Endothelial cell of umbilical vein (primary cell): ENCODE measurements around the gene SEMG1. TPM values are rescaled to one million over a fixed set of nuclear protein-coding genes. Genes with fewer than 3 reads are reported as not detected.

Experiments used
- BruUV-seq: library from RNA; stranded (reverse); fragments of 400-500 nt; replicated peaks from 2 replicates; lab custom pipeline; 2021; lab: Mats Ljungman, UMichigan
- CTCF ChIA-PET: fragments of 300-600, 350-600 bp; sonication (Branson Sonifier 250); formaldehyde crosslinking; loops from one replicate; lab custom pipeline; 2021; ENCODE audit warnings: antibody characterized with exemption, inconsistent platforms; lab: Charles Lee
- POLR2A ChIA-PET: fragments of 300-600, 350-600 bp; sonication (Branson Sonifier 250); formaldehyde crosslinking; loops from one replicate; lab custom pipeline; 2021; ENCODE audit warnings: antibody characterized with exemption, inconsistent platforms; lab: Charles Lee
- DNase-seq: peaks from one replicate; pipeline ENCODE4 v3.0.0-alpha.2; 2011; ENCODE audit warnings: low read depth, low spot score
- FAIRE-seq: peaks from 2 replicates; lab custom pipeline; 2011; peaks lifted over from hg19 to GRCh38; lab: Jason Lieb, UNC
- H2AFZ ChIP-seq: 2 replicates; pipeline ENCODE4 v1.6.0; 2012; ENCODE audit warnings: low read depth, low read length, control low read depth, inconsistent platforms
- H3K27ac ChIP-seq: 2 replicates; pipeline ENCODE4 v1.5.1; 2011; ENCODE audit warnings: low read depth, mild to moderate bottlenecking, control low read depth, low read length, moderate library complexity; ENCODE audit not compliant: insufficient read depth
- H3K27me3 ChIP-seq, 2 experiments: 2 replicates each; pipeline versions ENCODE4 v1.6.0 to v1.6.1; 2011; ENCODE audit warnings: low read length in 2 of 2, mixed read lengths in 1 of 2; ENCODE audit not compliant: control insufficient read depth in 2 of 2, insufficient read depth in 2 of 2
- H3K36me3 ChIP-seq, 2 experiments: 2 replicates in 1 of 2; 3 replicates in 1 of 2; pipeline ENCODE4 v1.5.1; 2011; ENCODE audit warnings: low read length in 2 of 2, mild to moderate bottlenecking in 1 of 2, moderate library complexity in 1 of 2; ENCODE audit not compliant: control insufficient read depth in 2 of 2, insufficient read depth in 2 of 2; ENCODE audit errors: extremely low read depth in 1 of 2
- H3K4me1 ChIP-seq: 3 replicates; pipeline ENCODE4 v1.5.1; 2011; ENCODE audit warnings: mild to moderate bottlenecking, low read length; ENCODE audit not compliant: control insufficient read depth, insufficient read depth; ENCODE audit errors: extremely low read depth
- H3K4me2 ChIP-seq: 2 replicates; pipeline ENCODE4 v1.6.1; 2011; ENCODE audit warnings: low read length, control low read depth, mixed read lengths; ENCODE audit not compliant: insufficient read depth
- H3K4me3 ChIP-seq, 3 experiments: fragments of 200-600 bp in 1 of 3; sonication (generic), shearing (Covaris generic) in 1 of 3; replicated peaks in 1 of 3; 2 replicates each; pipeline ENCODE4 v1.5.1; 2011 to 2016; ENCODE audit warnings: control low read depth in 3 of 3, low read length in 3 of 3, mild to moderate bottlenecking in 2 of 3, inconsistent platforms in 1 of 3, low read depth in 1 of 3, moderate library complexity in 1 of 3; ENCODE audit not compliant: insufficient read depth in 1 of 3
- H3K79me2 ChIP-seq: 2 replicates; pipeline ENCODE4 v1.6.0; 2012; ENCODE audit warnings: low read length, inconsistent platforms; ENCODE audit not compliant: control insufficient read depth, insufficient read depth
- H3K9ac ChIP-seq: replicated peaks from 2 replicates; pipeline ENCODE3; 2011; ENCODE audit warnings: low read length, control low read depth; ENCODE audit not compliant: insufficient read depth; ENCODE audit errors: extremely low read depth
- H3K9me1 ChIP-seq: replicated peaks from 3 replicates; pipeline ENCODE4 v1.6.0; 2011; ENCODE audit warnings: mild to moderate bottlenecking, low read length; ENCODE audit not compliant: control insufficient read depth, insufficient read depth; ENCODE audit errors: extremely low read depth
- H3K9me3 ChIP-seq: replicated peaks from 2 replicates; pipeline ENCODE4 v1.5.1; 2012; ENCODE audit warnings: low read length, inconsistent platforms; ENCODE audit not compliant: control insufficient read depth, insufficient read depth
- H4K20me1 ChIP-seq: replicated peaks from 2 replicates; pipeline ENCODE3; 2011; ENCODE audit warnings: mild to moderate bottlenecking, low read length; ENCODE audit not compliant: control insufficient read depth, insufficient read depth; ENCODE audit errors: extremely low read depth
- CTCF ChIP-seq, 2 donors: IDR thresholded peaks; 1 replicate in 1 of 2; 2 replicates in 1 of 2; pipeline ENCODE4 v1.5.1; 2011; ENCODE audit warnings: low read length in 2 of 2, mild to moderate bottlenecking in 2 of 2, moderate library complexity in 2 of 2, control low read depth in 1 of 2, inconsistent platforms in 1 of 2, low read depth in 1 of 2; ENCODE audit not compliant: insufficient read depth in 1 of 2; ENCODE audit errors: extremely low read depth in 1 of 2
- EZH2 ChIP-seq: IDR thresholded peaks from 2 replicates; pipeline ENCODE4 v1.6.1; 2012; ENCODE audit warnings: borderline replicate concordance, low read depth, mild to moderate bottlenecking, moderate library complexity, low read length, inconsistent platforms; ENCODE audit not compliant: severe bottlenecking
- dilution Hi-C: fragments of 300-500 bp; cut with MboI; formaldehyde crosslinking; loops from one replicate; pipeline ENCODE4 v1.15.0; 2019; ENCODE audit warnings: low sequenced_read_pairs; ENCODE audit not compliant: extremely low pct_ligation_motif_present
- intact Hi-C: fragments of 100-400 bp; cut with micrococcal nuclease; formaldehyde crosslinking; loops from one replicate; pipeline ENCODE4 v1.10.0; 2022
- polyA plus RNA-seq, 4 experiments: library from polyadenylated mRNA; depleted of rRNA in 3 of 4; stranded (reverse) in 3 of 4; unstranded in 1 of 4; fragments of >200 nt; gene quantifications; 2 replicates each; pipeline versions ENCODE4 v1.2.1 to v1.2.3, GENCODE V29; 2011 to 2012; ENCODE audit warnings: missing spikeins in 1 of 4
- total RNA-seq: library from RNA; stranded (reverse); gene quantifications from 2 replicates; pipeline ENCODE4 v1.2.3, GENCODE V29; 2021

SEMG1 gene
- total and polyA plus RNA-seq, 2 donors (not counting 3 experiments of a cell fraction or from before 2014, with no cell fraction given), result not detected

- Histone ChIP-seq H3K4me1 (no peaks in the 10 kb centered on the region), H3K9me3 (no peaks in the 10 kb centered on the region), H3K4me2 (no peak within 1 kb of the TSS), H3K36me3 (no peaks in the 10 kb centered on the region), H2AFZ (no peak within 1 kb of the TSS), H3K9ac (no peak within 1 kb of the TSS), H4K20me1 (no peaks in the 10 kb centered on the region), H3K27me3 (peaks cover 4 to 9% of the 10 kb centered on the region in 2 experiments), H3K4me3 (no peak within 1 kb of the TSS), H3K9me1 (no peaks in the 10 kb centered on the region), H3K27ac (no peak within 1 kb of the TSS), H3K79me2 (no peaks in the 10 kb centered on the region)
- ChIA-PET CTCF (no interaction called here), POLR2A (interaction anchor here (0.5 kb wide), 1 partner anchor 361 kb away, joined by 4 read pairs; no protein-coding TSS in a partner anchor)
- no peak for FAIRE-seq
- dilution Hi-C loops, result no loop called here
- TF ChIP-seq CTCF (IDR thresholded peaks at IDR 0.05; ENCODE audit: extremely low read depth in 1 of 2, insufficient read depth in 1 of 2, low read depth in 1 of 2, low read length in 2 of 2) (no peak), EZH2 (no peak)
- BruUV-seq, result no TSS peak
- intact Hi-C loops, result no loop called here
- DNase-seq, result no peak
Measured at GRCh38 chr20:45174434-45175364, 32.1 kb upstream of the SEMG1 start, which contains the start of gene PI3. Gene PI3 (plus strand): TSS chr20:45174902. CDS start chr20:45174923, 21 bp downstream.
